HG03039 (cell line): ENCODE measurements around the gene DBF4B.

Experiments used
- ATAC-seq: cut with Tn5 transposase; IDR thresholded peaks from one replicate; pipeline ENCODE4 v1.9.1; 2021; ENCODE audit warnings: mild to moderate bottlenecking, moderate library complexity; ENCODE audit not compliant: unreplicated experiment

The DBF4B gene

DNA sequence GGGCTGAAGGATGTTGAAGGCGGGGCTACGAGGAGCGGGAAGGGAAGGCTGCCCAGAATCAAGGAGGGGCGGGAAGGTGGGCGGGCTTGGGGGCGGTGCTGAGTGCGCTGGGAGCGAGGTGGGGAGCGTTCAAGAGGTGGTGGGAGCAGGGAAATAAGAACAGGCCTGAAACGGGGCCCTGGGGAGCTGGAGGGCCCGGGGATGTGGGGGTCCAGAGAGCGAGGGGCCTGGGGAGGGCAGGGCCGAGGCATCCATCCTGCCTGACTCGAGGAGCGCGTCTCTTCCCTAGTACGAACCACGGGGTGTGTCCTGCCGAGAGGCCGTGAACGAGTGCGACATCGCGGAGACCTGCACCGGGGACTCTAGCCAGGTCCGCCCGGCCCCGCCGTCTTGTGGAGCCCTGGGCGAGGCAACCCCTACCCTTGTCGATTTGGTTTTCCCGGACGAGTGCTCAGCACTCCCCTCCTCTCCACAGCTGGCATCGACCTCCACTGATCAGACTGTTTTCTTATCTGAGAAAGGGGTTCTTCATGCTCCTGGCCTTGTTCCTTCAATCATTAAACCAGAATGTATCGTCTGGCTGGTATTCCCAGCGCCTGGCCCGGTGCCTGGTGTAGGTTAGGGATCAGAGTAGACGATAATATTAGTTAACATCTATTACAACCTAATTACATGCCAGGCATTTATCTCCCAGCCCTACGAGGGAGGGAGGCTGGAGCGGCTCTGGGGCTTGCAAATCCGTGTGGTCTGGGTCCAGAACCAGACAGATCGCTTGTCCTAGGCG, 67.6 kb downstream of the DBF4B start:
- ATAC-seq = no peak

DNA sequence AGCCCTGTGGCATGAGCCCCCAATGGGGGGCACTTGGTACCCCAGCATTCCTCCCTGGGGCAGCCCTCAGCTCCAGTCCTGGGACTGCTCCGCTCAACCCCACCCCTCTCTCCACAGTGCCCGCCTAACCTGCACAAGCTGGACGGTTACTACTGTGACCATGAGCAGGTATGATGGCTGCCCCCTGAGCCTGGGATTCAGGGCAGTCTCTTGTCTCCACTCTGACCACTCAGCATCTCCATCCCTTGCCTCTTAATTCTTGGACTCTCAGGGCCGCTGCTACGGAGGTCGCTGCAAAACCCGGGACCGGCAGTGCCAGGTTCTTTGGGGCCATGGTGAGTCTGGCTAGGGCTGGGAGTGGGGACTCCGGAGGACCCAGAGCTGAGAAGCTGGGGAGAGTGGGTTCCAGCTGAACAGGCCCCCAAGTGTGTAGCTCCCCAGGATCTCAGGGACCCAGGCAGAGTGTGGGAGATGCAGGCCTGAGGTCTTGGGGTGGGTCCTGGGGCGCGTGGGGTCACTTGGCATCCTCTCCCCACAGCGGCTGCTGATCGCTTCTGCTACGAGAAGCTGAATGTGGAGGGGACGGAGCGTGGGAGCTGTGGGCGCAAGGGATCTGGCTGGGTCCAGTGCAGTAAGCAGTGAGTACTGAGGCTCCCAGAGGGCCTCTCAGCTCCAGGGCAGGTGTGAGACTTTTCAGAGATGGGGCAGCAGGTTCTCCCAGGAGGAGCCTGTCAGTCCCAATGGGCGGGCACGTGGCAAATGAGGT, 68.3 kb downstream of the DBF4B start:
- no peak for ATAC-seq

DNA sequence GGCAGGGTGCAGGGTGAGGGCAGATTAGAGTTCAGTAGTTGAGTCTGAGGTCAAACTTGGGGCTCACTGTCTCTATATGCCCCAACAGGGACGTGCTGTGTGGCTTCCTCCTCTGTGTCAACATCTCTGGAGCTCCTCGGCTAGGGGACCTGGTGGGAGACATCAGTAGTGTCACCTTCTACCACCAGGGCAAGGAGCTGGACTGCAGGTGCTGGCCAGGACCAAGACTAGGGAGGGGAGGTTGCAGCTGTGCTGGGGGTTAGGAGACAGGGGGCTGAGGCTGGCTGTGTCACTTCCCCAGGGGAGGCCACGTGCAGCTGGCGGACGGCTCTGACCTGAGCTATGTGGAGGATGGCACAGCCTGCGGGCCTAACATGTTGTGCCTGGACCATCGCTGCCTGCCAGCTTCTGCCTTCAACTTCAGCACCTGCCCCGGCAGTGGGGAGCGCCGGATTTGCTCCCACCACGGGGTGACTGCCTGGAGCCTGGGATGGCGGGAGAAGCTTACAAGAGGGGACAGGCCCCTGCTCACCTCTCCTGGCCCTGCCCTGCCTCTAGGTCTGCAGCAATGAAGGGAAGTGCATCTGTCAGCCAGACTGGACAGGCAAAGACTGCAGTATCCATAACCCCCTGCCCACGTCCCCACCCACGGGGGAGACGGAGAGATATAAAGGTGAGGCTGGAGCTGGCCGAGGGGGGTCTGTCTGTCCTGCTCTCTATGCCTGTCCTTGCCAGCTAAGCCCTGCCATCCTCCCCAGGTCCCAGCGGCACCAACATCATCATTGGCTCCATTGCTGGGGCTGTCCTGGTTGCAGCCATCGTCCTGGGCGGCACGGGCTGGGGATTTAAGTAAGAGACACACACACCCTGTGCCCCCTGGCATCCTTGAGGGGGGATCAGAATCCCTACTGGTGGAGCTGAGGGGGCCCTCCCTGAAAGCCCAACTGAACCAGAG, 69.2 kb downstream of the DBF4B start:
- ATAC-seq = no peak

DNA sequence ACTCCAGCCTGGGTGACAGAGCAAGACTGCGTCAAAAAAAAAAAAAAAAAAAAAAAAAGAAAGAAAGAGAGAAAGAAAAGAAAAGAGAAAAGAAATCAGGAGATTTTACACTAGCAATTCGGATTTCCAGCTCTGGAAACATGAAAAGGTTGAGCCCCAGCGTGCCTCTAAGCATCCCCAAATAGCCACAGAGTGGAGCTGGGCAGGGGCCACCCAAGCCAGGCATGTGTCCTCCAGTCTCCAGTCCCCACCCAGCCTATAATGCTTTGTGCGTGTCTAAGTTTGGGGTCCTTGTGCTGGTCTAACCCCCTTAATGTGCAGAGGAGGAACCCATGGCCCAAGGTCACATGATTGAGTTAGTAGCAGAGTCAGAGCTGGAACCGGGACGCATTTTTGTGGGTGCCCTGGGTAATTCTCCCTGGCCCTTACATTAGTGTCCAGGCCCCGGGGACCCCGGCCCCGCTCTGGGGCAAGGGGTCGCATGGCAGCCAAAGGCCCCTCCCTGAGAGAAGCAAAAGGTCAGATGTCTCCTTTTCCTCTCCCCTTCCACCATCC, 70.3 kb downstream of the DBF4B start:
- no peak for ATAC-seq

DNA sequence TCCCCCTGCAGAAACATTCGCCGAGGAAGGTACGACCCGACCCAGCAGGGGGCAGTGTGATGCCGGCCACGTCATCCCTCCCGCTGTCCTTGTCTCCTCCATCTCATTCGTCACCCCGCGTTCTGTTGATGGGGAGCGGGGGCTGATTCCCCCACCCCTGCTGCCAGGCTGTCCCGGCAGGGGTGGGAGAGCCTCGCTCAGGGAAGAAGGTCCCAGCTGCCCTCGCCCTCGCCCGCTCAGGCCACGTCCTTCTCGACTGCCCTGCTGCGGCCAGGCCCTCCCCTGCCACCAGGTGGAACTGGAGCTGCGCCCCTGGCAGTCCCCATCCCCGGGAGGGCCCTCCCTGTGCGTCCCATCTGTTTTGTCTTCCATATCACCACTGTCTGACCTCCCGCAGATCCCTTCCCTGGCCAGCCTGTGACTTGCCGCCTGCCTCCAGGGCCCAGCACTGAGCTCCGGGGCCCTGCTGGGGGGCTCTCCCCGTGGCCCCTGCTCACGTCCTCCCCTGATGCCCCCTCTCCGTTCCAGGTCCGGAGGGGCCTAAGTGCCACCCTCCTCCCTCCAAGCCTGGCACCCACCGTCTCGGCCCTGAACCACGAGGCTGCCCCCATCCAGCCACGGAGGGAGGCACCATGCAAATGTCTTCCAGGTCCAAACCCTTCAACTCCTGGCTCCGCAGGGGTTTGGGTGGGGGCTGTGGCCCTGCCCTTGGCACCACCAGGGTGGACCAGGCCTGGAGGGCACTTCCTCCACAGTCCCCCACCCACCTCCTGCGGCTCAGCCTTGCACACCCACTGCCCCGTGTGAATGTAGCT, 71.0 kb downstream of the DBF4B start:
- no peak for ATAC-seq

DNA sequence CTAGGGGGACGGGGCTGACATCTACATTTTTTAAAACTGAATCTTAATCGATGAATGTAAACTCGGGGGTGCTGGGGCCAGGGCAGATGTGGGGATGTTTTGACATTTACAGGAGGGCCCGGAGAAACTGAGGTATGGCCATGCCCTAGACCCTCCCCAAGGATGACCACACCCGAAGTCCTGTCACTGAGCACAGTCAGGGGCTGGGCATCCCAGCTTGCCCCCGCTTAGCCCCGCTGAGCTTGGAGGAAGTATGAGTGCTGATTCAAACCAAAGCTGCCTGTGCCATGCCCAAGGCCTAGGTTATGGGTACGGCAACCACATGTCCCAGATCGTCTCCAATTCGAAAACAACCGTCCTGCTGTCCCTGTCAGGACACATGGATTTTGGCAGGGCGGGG, 71.7 kb downstream of the DBF4B start:
- ATAC-seq = no peak

DNA sequence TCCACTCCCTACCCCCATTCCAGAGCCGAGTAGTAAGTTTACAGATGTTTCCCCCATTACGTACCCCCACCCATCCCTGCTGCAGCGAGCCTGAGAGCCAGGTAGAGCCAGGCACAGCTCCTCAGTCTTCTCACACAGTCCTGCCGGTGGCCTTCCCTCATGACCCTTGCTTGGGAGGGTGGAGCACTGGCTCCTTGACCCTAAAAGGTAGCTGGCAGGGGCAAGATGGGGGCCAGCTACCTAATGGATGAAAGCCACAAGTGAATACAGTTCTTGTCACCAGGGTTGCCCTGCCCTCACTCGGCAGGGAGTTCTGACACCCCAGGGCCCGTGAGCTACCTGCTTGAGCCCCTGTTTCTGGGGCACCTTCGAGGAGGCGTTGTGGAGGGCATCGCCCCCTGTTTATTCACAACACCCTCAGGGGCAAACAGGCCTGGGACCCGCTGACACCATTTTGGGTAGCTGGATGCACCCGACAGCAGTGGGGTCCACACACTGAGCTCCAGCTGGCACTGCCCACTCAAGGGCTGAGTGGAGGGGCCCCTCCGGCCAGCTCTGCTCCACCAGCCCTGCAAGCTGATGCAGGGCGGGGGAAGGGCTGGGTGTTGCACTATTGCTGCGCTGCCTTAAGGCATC, 72.5 kb downstream of the DBF4B start:
- no peak for ATAC-seq

DNA sequence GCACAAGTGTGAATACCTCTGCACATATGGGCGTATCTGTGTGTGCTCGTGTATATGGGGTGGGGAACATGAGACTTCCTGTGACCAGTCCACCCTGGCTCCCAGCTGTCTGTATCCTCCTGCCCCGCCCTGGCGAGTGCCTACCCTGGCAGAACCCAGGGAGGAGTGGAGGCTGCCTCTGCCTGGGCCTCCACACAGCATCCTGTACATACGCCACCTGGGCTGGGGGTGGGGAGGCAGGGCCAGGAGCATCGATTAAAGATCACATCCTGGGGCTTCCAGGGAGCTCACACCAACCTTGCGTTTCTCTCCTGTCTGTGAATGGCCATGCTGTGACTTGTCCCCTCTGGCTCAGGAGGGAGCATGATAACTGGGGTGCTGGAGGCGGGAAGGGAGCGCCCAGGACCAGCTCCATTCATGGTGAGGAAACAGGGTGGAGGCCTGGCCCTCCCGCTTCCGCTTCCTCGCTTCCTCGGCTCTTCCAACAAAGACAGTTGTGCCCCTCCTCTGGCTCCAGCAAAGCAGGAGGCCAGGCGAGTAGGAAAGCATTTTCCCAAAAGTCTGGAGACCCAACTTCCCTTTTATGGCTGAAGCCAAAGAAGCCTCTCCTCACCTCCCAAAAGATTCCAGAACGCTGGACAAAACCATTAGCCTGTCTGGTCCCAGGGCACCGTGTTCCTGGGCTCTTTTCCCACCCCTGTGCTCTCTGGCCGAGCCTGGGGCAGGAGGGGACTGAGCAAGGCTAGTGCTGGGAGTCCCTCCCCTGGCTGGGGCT, 73.3 kb downstream of the DBF4B start:
- no peak for ATAC-seq

DNA sequence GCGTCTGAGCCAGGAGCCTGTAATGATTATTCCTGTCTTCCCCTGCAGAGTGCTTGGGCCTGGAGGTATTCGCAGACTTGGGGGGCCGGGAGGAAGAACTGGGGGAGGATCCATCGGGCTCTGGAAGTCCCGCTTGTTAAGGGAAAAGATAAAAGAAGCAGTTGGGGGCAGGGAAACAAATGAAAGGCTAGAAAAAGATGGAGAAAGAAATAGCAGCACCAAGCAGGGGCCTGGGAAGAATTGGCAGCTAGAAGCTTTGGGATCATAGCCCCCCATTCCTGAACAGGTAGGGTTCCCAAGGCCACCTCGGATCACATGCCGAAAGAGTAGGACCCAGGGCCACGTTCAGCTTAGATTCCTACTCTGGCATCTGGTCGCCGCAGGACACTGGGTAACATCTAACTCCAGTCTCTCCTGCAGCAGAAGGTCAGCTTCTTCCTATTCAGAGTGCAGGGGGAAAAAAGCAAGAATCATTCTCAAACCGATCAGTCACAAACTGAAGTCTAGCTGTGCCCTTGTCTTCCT, 73.9 kb downstream of the DBF4B start:
- ATAC-seq = no peak

DNA sequence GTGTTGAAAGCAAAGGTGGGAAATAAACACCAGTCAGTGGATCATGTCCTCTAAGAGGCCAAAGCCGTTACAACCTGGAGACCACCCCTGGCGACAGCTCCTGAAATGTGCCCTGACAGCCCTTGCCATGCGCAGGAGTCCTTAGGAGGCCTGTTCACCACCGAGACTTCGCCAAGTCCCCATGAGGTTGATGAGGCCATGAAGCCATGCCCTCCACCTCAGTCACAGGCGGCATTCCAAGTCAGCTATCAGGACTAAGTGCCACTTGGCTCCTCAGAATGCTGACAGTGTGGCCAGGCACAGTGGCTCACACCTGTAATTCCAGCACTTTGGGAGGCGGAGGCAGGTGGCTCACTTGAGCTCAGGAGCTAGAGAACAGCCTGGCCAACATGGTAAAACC, 77.5 kb downstream of the DBF4B start:
- ATAC-seq = no peak

DNA sequence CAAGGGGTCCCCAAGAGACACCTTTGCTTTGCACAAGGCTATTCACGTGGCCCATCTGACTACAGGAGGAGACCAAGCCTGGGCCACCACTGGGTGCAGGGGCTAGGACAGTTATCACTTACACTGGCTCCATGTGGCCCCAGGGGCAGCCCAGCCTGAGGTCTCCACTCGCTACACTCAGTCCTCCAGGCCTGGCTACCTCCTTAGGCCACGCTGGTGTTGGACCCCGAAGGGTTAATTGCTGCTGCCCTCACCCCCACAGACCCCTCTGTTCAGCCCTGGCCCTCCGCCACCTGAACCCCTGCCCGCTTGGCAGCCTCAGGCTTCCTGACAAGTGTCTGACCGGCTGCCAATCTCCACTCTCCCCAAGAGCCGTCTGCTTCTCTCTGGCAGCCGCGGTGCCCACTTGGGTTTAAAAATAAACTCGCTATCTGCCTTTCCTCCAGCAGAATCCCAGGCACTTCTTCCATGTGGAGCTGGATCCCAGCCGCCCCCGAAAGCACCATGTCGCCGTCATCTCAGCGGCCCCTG, 78.2 kb downstream of the DBF4B start:
- no peak for ATAC-seq

DNA sequence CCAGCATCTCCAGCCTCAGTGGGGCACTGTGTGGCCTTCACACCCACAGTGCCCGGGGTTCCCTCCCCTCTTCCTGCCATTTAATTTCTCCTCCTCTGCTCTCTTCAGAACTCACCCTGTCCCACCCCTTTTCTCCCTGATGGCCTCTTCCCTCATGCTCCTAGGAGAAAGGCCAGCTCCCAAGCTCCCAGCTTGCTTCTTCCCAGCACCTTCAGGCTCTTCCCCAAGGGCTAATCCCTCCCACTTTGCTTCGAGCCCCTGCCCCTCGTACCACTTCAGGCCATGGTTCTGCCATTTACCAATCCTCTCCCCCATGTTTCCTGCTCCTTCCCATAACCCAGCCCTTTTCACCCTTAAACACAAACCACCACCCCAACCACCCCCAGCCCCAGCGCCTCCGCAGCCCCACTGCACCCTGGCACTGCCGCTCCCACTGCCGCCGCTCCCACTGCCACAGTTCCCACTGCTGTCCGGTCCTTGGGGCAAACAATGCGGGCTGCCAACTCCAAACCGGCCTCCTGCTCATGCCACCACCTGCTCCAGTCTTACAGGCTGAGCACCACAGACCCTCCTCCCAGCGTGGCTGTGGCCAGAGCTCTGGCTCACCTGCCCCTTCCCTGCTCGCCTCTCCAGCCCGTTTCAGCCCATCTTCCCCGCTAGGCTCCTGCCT, 78.9 kb downstream of the DBF4B start:
- ATAC-seq = no peak

DNA sequence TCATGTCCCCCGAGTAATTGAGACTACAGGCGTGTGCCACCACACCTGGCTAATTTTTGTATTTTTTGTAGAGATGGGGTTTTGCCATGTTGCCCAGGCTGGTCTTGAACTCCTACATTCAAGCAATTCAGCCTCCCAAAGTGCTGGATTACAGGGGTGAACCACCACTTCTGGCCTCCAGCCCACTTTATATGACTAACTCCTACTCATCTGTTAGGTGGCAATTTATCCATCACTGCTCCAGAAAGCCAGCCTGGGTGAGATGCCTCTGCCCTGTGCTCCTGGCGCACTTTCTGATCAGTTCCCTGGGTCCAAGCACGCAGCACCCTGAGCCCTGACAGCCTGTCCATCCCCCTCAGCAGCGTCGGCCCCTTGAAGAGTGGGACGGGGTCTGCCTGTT, 79.7 kb downstream of the DBF4B start:
- ATAC-seq = no peak

DNA sequence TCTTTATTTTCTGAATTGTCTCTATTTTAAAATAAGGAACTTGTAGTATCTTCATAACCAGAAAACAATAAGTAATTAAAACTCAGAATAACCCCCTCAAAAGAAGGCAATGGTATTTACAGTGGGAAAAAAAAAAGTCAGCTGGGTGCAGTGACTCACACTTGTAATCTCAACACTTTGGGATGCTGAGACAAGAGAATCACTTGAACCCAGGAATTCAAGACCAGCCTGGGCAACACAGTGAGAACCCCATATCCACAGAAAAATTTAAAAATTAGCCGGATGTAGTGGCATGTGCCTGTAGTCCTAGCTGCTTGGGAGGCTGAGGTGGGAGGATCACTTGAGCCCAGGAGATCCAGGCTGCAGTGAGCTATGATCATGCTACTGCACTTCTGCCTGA, 83.8 kb downstream of the DBF4B start:
- no peak for ATAC-seq

DNA sequence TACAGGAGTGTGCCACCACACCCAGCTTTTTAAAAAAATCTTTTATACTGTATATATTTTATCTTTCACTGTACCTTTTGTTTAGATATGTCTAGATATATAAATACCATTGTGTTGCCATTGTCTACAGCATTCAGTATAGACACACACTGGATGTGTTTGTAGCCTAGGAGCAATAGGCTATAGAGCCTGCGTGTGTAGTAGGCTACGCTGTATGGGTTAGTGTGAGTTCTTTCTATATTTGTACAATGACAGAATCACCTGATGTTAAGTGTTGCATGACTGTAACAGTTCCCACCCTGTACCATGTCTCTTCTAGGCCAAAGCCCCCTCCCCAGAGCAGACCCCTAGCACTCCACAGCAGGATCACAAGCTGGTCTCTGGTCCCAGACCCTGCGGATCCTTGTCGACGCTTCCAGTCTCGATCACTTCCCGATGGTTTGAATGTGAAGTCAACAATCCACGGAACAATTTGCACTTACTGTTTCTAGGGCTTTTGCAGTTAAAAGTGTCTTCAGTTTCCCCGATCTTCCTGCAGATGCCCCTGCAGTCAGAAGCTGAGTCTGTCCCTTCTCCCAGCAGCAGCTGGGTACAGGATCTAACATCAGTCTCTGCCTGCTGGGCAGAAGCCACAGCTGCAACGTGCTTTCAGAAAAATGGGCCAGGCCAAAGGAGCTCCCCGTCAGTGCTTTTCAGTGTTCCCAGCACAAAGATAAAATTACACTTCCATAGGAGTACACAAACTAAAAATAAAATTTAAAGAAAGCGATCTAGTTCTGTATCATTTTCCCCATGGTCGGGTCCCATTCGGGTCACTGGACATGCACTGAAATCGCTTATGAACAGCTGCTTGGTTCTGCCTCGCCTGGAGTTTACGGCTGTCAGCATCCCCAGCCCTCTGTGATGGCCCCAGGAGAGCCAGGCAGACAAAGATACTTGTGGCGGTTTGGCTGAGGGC, 85.7 kb downstream of the DBF4B start:
- no peak for ATAC-seq

DNA sequence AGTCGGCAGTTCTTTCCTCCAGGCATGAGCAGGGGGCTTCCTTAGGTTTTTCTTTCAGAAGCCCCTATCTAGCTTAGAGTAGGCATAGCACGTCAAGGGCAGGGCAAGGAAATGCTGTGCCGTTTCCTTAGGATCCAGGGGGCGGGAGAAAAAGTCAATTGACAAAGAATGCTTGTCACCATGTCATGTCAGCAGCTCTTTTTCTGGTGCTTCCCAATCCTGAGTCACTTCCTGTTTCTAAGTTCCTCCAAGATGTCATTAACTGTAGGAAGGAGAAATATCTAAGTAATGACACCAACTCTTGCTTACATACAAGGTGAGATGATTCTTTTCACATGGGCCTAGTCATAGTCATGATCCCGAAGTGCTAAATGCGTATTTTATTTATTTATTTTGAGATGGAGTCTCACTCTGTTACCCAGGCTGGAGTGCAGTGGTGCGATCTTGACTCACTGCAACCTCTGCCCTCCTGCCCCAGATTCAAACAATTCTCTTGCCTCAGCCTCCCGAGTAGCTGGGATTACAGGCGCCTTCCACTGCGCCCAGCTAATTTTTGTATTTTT, 86.5 kb downstream of the DBF4B start:
- ATAC-seq = no peak
